WERI-Rb-1 (cell line): ENCODE measurements around the gene SEC22A.

ENCODE experiments used
- DNase-seq: peaks from one replicate; pipeline ENCODE4 v3.0.0-alpha.2; 2020
- H3K27ac ChIP-seq: fragments of 250-450 bp; sonication (Bioruptor Pico); 2 replicates; pipeline ENCODE4 v1.5.1; 2020; ENCODE audit warnings: mild to moderate bottlenecking, moderate library complexity
- H3K27me3 ChIP-seq: fragments of 250-450 bp; sonication (Bioruptor Pico); 2 replicates; pipeline ENCODE4 v1.5.1; 2021; ENCODE audit warnings: mild to moderate bottlenecking, low read depth, moderate library complexity; ENCODE audit not compliant: insufficient read depth, severe bottlenecking
- H3K36me3 ChIP-seq: fragments of 250-450 bp; sonication (Bioruptor Pico); 2 replicates; pipeline ENCODE4 v1.5.1; 2020; ENCODE audit warnings: mild to moderate bottlenecking, moderate library complexity
- H3K4me3 ChIP-seq: 2 replicates; pipeline ENCODE4 v1.5.1; 2011; ENCODE audit warnings: low read depth, mild to moderate bottlenecking, control low read depth, low read length
- H3K9me3 ChIP-seq: fragments of 250-450 bp; sonication (Bioruptor Pico); 2 replicates; pipeline ENCODE4 v1.5.1; 2021; ENCODE audit warnings: mild to moderate bottlenecking, moderate library complexity; ENCODE audit not compliant: severe bottlenecking
- CTCF ChIP-seq: IDR thresholded peaks from 2 replicates; pipeline ENCODE4 v1.5.1; 2011; ENCODE audit warnings: low read depth, mild to moderate bottlenecking, control low read depth, inconsistent platforms, low read length

The SEC22A gene

DNA sequence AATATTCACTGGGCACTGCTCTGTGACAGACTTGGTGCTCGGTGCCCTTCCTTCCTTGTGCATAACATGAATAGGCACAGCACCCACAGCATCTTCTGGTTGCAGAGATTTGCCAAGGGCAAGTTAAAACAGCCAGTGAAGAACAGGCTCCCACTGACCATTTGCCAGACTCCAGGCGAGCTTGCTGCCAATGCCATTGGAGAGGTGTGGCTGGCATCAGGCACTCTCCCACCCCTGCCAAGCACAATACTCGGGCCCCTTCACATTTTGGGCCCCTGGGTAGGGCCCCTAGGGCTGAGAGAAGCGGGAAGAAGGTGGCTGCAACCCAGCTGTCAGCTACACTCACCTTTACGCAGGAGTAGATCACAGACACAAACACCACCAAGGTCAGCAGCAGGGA is 112.1 kb downstream of the SEC22A start:
- Histone ChIP-seq H3K9me3 (no peaks in the 10 kb centered on the region), H3K36me3 (no peaks in the 10 kb centered on the region), H3K27me3 (no peaks in the 10 kb centered on the region), H3K27ac (no peak overlapping the region), H3K4me3 (no peak overlapping the region)
- DNase-seq, result no peak
- no peak for TF ChIP-seq CTCF

DNA sequence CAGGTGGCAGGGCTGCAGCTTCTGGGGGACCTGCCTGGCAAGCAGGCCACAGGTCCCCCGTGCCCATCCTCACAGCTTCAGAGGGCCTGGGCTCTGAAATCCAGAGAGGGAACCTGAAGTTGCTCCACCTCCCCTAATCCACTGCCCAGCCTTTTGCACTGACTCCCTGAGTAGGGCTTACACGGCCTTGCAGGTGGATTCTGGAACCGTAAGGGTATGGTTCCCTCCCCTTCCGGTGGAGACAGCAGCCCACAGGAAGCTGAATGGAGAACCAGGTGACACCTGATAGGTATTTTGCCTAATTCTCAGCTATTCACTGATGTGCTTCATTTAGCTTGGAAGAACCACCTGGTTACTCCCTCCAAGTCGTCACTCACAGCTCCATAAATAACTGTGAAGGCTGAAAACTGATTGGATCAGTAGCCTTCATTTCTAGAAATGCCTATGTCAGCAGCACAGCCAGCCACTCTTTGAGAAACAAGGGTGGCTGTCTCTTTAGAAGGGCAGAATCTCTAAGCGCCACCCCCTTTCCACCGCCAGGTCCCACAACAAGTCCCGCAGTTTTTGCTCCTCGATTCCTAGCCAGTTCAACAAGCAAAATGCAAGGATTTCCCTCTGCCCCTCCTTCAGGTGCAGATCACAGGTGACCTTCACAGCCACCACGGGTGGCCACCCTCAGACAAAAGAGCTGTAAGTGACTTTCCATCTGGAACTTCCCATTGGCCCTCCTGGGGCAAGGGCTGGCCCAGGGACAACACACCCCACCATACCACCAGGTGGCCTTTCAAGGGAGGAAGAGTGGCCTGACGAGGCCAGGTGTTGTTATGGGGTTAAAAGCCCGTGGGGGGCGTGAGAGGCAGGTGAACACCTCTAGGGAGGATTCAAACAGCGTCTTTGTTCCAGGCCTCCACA is 112.9 kb downstream of the SEC22A start:
- no peaks in the 10 kb centered on the region for H3K27me3 ChIP-seq
- DNase-seq, result peak; percentile 21
- no peaks in the 10 kb centered on the region for H3K9me3 ChIP-seq
- no peaks in the 10 kb centered on the region for H3K36me3 ChIP-seq
- no peak overlapping the region for H3K27ac ChIP-seq
- no peak for TF ChIP-seq CTCF
- H3K4me3 ChIP-seq, result no peak overlapping the region

GRCh38 chr3:123315271-123315595 is 113.5 kb downstream of the SEC22A start:
- H3K4me3 ChIP-seq, result no peak overlapping the region
- no peak for TF ChIP-seq CTCF
- DNase-seq, result no peak
- H3K36me3 ChIP-seq, result no peaks in the 10 kb centered on the region
- H3K9me3 ChIP-seq, result no peaks in the 10 kb centered on the region
- H3K27ac ChIP-seq, result no peak overlapping the region
- H3K27me3 ChIP-seq, result no peaks in the 10 kb centered on the region

- DNase-seq, result no peak
- TF ChIP-seq CTCF, result no peak
- no peaks in the 10 kb centered on the region for H3K9me3 ChIP-seq
- no peak overlapping the region for H3K4me3 ChIP-seq
- H3K27ac ChIP-seq, result no peak overlapping the region
- H3K27me3 ChIP-seq, result no peaks in the 10 kb centered on the region
- H3K36me3 ChIP-seq, result no peaks in the 10 kb centered on the region
These were observed 116.0 kb downstream of the SEC22A start for GRCh38 chr3:123317716-123318115.

- DNase-seq, result no peak
- H3K27me3 ChIP-seq, result no peaks in the 10 kb centered on the region
- no peak overlapping the region for H3K4me3 ChIP-seq
- H3K9me3 ChIP-seq, result no peaks in the 10 kb centered on the region
- no peaks in the 10 kb centered on the region for H3K36me3 ChIP-seq
- no peak overlapping the region for H3K27ac ChIP-seq
- no peak for TF ChIP-seq CTCF
These were observed 116.6 kb downstream of the SEC22A start for GRCh38 chr3:123318374-123318773.

DNA sequence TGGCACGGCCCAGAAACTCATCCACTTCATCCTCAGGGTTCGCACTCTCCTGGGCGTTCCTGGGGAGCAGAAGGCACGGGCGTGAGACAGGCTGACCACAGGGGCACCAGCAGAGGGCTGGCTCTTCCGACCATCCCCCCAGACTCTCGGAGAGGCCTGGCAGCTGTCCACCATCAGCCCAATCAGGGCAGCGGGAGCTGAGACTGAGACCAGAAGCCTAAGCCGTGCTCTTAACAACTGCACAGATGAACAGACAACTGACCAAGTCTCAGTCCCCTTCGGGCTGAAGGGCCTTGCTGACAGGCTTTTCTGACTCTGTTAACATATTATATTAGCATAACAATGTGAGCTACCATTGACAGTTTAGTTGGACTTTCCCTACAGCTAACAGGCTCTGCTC is 118.0 kb downstream of the SEC22A start:
- Histone ChIP-seq H3K27ac (no peak overlapping the region), H3K27me3 (no peaks in the 10 kb centered on the region), H3K4me3 (no peak overlapping the region), H3K36me3 (no peaks in the 10 kb centered on the region), H3K9me3 (no peaks in the 10 kb centered on the region)
- peak; percentile 59 for DNase-seq
- TF ChIP-seq CTCF, result 0 out of 2 replicates have a peak, but pooled peaks have one; percentile 12
